NCI-H187 treated with DMSO at 0.1 percent for 48 hours (cell line): ENCODE results near the gene AP4E1.
"Not testable (repeated sequence)": the region's sequence is repeated elsewhere in the genome, so short reads cannot be mapped to it uniquely, and the experiment has no call there.

ENCODE experiments used
- DNase-seq: peaks from one replicate; lab custom pipeline; 2025; lab: John Stamatoyannopoulos, UW

The AP4E1 gene

DNA sequence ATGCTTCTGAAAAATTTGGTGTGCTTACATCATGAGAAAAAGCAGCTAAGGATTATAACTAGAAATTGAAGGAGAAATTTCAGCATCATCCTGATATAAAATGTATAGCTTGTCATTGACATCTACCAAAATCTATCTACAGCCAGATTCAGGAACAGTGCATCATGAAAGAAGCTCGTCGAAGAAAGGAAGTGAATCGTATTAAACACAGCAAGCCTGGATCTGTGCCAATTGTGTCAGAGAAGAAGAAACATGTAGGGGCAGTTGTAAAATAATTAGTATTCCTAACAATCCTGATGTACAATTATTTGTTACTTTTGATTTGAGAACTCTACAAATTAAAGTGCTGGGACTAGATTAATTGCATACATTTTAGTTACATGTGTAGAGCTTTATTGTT is 37.2 kb downstream of the AP4E1 start:
- DNase-seq: no peak

DNA sequence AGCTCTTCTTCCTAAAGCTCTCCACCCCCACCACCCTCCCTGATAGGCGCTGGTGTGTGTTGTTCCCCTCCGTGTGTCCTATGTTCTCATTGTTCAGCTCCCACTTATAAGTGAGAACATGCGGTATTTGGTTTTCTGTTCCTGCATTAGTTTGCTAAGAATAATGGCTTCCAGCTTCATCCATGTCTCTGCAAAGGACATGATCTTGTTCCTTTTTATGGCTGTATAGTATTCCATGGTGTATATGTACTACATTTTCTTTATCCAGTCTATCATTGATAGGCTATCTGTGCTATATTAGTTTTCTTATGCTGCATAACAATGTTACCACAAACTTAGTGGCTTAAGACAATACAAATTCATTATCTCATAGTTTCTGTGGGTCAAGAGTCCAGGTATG is 42.3 kb downstream of the AP4E1 start:
- not testable (repeated sequence) for DNase-seq

DNA sequence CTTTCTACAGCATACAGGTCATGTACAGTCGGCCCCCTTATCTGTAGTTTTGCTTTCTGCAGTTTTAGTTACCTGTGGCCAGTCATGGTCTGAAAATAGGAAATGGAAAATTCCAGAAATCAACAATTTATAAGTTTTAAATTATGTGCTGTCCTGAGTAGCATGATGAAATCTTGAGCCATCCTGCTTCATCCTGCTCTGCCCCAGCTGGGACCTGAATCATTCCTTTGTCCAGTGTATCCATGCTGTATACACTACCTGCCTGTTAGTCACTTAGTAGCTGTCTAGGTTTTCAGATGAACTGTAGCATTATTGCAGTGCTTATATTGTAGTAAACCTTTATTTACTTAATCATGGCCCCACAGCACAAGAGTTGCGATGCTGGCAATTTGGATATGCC is 44.8 kb downstream of the AP4E1 start:
- DNase-seq: no peak

DNA sequence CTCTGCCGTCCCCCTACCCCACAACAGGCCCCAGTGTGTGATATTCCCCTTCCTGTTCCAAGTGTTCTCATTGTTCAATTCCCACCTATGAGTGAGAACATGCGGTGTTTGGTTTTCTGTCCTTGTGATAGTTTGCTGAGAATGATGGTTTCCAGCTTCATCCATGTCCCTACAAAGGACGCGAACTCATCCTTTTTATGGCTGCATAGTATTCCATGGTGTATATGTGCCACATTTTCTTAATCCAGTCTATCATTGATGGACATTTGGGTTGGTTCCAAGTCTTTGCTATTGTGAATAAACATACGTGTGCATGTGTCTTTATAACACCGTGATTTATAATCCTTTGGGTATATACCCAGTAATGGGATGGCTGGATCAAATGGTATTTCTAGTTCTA is 46.4 kb downstream of the AP4E1 start:
- not testable (repeated sequence) for DNase-seq

DNA sequence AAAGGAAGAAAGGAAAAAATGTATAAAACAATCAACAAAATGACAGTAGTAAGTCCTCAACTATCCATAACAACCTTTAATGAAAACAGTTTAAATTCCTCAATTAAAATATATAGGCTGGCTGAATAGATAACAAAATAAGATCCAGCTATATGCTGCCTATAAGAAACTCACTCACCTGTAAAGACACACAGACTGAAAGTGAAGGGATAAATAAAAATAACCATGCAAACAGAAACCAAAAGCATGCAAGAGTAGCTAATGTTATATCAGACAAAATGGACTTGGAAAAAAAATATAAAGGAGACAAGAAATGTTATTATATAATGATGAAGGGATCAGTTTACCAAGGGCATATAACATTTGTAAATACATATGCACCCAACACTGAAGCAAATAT is 51.2 kb downstream of the AP4E1 start:
- no peak for DNase-seq

DNA sequence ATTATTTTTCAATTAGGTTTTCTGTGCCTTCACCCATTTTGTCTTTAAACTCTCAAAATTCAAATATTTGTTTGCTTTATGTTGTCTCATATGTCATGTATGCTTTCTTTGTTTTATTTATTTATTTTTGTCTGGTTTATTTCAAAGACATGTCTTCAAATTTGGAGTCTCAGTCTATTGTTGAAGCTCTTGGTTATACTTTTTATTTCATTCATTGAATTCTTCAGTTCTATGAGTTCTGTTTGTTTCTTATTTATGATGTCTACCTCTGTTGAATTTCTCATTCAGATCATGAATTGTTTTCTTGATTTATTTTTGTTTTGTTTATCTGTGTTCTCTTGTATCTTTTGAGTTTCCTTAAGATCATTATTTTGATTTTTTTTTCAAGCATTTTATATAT is 55.6 kb downstream of the AP4E1 start:
- DNase-seq: no peak

DNA sequence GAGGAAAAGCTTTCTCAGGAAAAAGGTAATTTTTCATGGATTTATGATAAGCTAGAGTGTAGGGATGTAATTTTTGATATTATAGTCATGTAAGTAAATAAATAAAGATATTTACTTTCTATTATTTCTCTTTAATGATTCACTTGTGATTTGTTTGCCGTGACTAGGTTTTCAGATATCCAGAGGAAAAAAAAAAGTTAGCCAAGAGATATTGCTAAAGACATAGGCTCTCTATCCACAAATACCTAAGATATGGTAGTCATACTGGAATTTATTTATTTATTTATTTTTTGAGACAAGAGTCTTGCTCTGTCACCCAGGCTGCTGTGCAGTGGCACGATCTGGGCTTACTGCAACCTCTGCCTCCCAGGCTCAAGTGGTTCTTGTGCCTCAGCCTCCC is 59.9 kb downstream of the AP4E1 start:
- no peak for DNase-seq

DNA sequence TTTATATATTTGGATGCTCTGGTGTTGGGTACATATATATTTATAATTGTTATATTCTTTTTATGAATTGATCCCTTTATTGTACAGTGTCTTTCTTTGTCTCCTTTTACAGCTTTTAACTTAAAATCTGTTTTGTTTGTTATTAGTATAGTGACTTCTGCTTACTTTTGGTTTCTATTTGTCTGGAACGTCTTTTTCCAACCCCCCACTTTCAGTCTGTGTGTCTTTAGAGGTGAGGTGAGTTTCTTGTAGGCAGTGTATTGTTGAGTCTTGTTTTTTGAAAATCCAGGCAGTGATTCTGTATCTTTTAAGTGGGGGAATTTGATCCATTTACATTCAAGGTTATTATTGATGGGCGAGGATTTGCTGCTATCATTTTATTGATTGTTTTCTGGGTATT is 62.0 kb downstream of the AP4E1 start:
- no peak for DNase-seq

DNA sequence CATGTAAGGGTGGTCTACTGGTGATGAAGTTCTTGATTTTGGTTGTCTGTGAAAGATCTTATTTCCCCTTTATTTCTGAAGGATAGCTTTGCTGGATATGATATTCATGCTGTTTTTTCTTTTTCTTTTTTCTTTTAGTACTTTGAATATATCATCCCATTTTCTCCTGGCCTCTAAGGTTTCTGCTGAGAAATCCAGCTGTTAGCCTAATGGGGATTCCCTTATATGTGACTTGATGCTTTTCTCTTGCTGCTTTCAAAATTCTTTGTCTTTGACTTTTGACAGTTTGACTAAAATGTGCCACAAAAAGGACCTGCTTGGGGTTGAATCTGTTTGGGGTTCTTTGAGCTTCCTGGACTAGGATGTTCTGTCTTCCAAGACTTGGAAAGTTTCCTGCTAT is 62.6 kb downstream of the AP4E1 start:
- no peak for DNase-seq

DNA sequence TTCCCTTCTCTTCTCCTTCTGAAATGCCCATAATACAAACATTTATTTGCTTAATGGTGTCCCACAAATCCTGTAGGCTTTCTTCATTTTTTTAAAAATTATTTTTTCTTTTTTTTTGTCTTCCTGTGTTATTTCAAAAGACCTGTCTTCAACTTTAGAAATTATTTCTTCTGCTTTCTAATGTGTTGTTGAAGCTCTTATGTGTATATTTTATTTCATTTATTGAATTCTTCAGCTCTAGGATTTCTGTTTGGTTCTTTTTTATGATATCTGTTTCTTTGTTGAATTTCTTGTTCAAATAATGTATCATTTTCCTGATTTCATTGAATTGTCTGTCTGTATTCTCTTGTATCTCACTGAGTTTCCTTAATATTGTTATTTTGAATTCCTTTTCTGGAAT is 63.1 kb downstream of the AP4E1 start:
- DNase-seq: no peak

DNA sequence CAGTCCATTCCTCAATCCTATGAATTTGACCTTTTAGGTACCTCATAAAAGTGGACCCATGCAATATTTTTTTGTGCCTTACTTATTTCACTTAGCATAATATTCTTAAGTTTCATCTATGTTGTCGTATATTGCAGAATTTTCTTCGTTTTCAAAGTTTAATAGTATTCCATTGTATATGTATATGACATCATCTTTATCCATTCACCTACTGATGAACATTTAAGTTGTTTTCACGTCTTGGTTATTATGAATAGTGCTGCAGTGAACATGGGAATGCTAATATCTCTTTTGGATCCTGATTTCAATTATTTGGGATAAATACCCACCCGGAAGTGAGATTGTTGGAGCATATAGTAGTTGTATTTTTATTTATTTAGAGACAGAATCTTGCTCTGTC is 65.1 kb downstream of the AP4E1 start:
- no peak for DNase-seq

DNA sequence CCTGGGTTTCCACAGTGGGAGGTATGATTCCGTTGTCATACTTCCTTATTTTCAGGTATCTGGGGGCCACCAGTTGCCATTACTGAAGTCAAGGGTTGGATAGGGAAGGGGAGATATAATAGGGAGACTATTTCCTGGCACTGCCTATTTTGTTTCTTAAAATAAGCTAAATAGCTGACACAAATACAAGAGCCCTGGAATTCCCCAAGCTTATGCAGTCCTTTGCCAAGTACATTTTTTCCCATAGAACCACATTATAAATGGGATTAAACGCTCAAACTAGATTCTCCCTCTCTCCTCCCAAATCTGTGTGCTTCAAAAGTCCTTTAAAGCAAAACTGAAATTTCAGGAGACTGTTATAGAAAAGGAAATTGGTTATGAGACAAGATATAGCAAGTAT is 68.7 kb downstream of the AP4E1 start:
- no peak for DNase-seq

DNA sequence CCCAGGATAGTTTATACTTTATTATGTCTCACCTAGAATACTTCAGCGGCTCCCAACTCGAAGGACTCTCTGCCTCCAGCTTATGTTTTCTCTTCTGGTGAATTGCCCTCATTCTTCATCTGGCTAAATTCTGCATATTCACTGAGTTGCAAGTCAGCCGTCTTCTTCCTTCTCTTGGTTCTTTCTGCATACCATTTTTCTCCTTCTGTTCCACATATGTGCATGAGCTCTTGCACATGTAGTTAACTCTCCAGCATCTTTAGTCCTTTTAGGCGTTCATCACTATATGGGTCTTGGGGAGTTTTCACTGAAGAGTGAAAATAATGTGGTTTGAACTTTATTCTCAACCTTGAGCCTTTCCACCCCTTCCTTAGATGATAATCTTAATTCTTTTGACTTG is 70.1 kb downstream of the AP4E1 start:
- DNase-seq: no peak

DNA sequence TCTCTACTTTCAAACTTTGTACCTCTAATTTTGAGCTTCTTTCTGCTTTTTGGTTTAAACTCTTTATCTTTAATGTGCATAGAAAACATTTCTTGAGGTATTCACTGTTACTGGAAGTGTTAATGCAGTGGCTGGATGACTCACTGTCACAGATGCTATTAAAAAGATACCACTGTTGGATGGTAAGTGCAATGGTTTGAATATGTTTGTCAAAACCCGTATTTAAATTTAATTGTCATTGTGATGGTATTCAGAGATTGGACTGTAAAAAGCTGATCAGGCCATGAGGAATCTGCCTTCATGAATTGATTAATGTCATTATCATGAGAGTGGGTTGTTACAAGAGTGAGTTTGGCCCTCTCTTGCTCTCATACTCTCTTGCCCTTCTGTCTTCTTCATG is 70.6 kb downstream of the AP4E1 start:
- no peak for DNase-seq

DNA sequence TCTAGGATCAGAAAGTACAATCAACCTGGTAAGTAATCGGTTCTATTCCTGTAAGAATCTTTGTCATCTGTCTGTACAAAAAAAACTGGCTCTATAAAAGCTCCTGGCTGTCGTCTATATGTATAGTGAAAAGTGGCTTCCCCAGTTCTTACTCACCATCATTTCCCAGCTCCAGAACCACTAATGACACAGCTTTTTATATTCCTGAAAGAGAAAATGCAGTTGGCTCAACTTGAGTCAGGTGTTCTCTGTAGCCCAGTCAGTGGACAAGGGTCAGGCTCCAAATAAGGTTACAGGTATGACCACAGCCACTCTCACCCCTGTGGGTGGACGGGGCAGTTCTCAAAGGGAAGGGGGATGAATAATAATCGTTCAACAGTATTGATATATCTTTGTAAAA is 85.1 kb downstream of the AP4E1 start:
- no peak for DNase-seq

DNA sequence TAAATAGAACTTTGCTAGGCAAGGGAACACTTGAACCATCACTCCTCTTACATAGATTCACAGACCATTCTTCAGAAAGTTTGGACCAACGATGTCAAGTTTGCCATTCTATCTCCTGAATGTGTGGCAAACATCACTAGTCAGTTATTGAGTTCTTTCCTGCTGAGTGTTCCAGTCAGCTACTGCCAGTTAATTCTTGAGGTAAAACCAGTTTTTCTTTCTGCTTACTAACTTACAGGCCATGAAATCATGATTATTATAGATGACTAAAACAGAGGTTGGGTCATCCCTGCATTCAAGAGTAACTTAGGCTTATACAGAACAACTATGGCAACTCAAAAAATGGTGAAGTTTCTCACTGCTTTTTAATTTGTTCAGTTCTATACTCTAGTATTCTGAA is 88.2 kb downstream of the AP4E1 start:
- no peak for DNase-seq

DNA sequence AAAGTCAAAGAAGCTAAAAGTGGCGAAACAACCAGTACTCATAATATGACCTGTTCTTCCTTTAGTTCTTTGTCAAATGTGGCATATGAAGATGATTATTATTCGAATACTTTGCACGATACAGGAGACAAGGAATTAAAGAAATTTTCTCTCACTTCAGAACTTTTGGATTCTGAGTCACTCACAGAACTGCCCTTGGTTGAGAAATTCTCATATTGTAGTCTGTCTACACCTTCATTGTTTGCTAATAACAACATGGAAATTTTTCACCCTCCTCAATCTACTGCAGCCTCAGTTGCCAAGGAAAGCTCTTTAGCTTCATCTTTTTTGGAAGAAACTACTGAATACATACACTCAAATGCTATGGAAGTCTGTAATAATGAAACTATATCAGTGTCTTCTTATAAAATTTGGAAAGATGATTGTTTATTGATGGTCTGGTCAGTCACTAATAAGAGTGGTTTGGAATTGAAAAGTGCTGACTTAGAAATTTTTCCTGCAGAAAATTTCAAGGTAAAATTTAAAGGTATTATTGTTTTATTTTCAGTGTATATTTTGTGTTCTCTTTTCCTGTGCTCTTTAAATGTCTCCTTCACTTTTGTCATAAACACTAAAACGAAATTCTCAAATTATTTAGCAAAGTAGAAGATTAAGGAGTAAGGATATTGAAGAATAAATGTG is 89.0 kb downstream of the AP4E1 start:
- no peak for DNase-seq

DNA sequence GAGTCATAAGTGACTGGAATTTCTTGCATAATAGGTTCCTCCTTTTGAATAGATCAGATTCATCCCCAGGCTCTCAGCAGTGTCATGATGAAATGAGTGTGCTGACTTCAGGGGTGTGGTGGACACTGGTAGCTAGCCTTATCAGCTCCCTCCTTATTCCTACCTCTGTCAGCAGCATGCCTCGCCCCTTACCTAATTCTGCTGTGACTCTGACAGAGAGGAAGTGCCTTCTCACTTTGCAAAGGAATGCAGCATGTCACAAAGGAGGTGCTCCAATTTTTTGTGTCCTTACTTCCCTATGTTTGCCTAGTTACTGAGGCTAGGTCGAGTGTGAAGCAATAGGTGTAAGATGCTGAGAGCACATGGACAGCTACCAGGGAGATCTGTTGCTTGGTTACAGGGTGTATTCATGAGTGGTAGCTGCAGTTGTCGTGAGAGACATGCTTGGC is 95.6 kb downstream of the AP4E1 start:
- no peak for DNase-seq

DNA sequence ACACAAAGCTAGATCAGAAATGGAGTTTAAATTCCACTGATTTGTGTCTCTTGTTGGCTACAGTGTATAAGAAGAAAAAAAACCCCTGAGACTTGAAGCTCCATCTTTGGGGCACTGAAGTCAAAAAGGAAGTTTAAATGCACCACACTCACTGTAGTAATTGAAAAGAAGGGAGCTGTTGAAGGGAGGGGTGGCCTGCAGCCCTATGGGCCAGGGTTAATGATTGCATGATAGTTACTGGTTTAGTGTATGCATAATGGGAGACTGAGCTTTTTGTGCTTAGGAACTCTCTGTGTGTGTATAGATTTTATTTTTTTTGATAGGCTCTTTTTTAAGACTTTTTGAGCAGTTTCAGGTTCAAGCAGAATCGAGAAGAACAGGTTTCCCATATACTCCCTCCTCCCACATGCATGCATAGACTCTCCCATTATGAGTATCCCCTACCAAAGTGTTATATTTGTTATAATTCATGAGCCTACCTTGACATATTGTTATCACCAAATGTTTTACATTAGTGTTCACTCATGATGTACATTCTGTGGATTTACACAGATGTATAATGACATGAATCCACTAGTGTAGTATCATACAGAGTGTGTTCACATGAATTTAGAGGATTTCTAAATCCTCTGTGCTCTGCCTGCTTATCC is 98.0 kb downstream of the AP4E1 start:
- no peak for DNase-seq

DNA sequence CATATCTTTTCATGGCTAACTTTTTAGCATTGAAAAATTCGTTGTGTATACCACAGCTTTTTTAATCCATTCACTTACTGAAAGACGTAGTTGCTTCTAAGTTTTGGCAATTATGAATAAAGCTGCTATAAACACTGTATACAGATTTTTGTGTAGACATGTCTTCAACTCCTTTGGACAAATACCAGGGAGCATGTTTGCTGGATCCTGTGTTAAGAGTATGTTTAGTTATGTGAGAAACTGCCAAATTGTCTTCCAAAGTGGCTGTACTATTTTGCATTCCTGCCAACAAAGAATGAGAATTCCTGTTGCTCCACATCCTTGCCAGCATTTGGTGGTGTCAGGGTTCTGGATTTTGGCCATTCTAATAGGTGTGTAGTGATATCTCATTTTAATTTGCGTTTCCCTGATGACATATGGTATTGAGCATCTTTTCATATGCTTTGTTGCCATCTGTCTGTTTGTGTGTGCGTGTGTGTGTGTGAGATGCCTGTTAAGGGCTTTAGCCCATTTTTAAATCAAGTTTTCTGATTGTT is 98.7 kb downstream of the AP4E1 start:
- no peak for DNase-seq

DNA sequence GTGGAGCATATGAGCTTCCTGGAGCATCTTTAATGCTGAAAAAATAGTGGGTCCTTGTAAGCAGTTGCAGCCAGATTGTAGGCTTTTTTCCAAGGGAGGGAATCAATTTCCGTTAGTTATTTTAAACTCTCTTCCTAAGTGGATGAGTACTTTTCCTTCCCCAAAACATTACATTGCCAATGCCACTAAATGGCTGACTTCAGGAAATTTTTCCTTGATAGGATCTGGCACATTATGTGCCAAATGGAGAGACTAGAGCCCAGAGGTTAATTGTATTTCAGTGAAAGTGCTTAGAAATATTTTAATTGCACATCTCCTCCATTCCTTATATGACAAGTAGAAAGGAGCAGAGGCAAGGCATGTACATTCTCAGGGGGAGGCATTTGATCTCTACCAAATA is 102.7 kb downstream of the AP4E1 start:
- no peak for DNase-seq

DNA sequence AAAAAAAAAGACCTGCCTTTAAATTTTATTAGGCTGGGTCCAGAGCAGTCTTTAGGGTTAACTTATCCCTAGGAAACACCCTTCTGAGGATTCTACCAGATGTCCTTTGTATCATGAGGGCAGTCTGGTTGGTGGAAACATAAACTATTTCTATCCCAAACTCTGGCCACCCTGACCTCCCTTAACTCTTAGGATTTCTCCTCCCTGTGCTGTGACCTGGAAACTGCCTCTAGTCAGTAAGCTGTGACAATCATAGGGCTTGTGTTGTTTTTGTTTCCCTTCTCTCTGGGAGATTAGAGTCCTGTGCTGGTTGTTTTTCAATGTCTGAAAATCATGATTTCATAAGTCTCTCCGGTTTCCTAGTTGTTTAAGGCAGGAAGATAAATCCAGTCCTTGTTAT is 108.1 kb downstream of the AP4E1 start:
- DNase-seq: no peak

DNA sequence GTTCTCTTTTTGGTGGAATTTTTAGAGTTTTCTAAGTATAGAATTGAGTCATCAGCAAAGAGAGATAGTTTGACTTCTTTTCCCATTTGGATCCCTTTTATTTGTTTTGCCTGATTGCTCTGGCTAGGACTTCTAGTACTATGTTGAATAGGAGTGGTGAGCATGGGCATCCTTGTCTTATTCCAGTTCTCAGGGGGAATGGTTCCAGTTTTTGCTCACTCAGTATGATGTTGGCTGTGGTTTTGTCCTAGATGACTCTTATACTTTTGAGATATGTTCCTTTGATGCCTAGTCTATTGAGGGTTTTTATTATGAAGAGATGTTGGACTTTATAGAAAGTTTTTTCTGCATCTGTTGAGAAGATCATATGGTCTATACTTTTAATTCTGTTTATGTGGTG is 113.7 kb downstream of the AP4E1 start:
- no peak for DNase-seq

DNA sequence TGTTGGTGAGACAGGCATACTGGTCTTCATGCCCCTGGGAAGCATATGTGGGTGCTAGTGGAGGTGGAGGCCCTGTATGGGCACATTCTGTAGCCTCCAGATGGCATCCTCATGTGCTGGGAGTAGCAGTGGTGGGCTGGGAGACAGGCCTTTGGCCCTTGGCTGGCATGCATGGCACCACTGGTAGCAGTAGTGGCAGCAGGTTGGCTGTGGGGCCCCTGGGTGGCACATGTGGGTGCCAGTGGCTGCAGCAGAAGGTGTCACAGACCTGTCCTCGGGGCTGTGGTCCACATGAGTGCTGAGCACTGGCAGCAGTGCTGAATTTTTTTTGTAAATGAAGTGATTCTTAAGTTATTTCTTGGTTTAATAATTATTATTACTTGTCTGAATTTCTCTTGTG is 115.0 kb downstream of the AP4E1 start:
- DNase-seq: no peak
